ENCODE measurements around the gene MTREX.
A peak's percentile ranks its signal among the peaks of the same experiment; 100 is the strongest.

The MTREX gene

DNA sequence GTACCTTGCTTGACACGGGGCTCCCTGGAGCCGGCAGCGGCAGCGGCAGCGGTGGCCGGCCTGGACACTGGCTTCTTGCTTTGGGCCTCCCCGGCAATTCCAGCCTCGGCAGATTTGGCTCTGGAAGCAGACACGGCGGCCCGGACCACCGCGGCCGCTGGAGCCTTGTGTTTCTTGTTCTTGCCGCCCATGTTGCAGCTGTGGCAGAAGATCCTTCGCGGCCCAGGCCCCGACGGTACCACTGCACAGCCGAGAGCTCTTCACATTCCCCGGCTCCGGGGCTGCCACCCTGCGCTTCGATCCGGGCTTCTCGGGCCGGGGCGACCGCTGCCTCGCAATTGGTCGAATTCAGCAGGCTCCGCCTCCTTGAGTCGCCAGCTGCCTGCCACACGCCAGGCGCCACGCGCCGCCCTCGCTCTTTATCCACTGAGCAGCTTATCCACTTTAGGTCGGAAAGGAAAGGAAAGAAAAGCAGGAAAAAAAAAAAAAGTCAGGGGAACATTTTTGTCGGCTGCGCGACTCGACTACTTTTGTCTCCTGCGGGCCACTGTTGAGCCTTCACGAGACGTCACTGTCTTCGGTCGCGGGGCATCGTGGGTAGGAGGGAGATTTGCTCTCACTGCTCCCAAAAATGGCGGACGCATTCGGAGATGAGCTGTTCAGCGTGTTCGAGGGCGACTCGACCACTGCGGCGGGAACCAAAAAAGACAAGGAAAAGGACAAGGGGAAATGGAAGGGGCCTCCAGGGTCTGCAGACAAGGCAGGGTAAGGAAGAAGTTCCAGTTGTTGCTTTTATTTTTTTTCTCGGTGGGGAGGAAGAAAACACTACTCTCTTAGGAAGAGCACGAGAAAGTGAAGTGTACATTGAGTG, at the start of gene MTREX, which contains the start of gene DHX29:
TSS of gene MTREX (plus strand) at position 607 of the 871 bp plus-strand sequence. CDS start at position 632, 25 bp downstream.
TSS of gene DHX29 (minus strand) at position 312 of the 871 bp plus-strand sequence. CDS start at position 191, 121 bp downstream.
- Histone ChIP-seq H3K27me3 (replicated peaks; ENCODE audit: control insufficient read depth, insufficient read depth, low read length) (no peaks in the 10 kb centered on the region), H3K4me1 (ENCODE audit: control insufficient read depth, insufficient read depth, low read length) (peaks cover 55% of the 10 kb centered on the region), H3K36me3 (ENCODE audit: control insufficient read depth, insufficient read depth, low read length, severe bottlenecking) (no peaks in the 10 kb centered on the region), H3K9me3 (ENCODE audit: control insufficient read depth, low read length) (no peaks in the 10 kb centered on the region), H3K4me3 (ENCODE audit: low read length) (peak within 1 kb of the TSS; percentile 98), H3K9ac (ENCODE audit: low read length) (peak within 1 kb of the TSS; percentile 98)
- DNase-seq (ENCODE audit: low read depth) = peak; percentile 97

GRCh38 chr5:55258339-55258738, 49.5 kb upstream of the MTREX start:
- Histone ChIP-seq H3K4me3 (ENCODE audit: low read length) (no peak overlapping the region), H3K4me1 (ENCODE audit: control insufficient read depth, insufficient read depth, low read length) (no peaks in the 10 kb centered on the region), H3K27me3 (replicated peaks; ENCODE audit: control insufficient read depth, insufficient read depth, low read length) (no peaks in the 10 kb centered on the region), H3K9ac (ENCODE audit: low read length) (no peak overlapping the region), H3K36me3 (ENCODE audit: control insufficient read depth, insufficient read depth, low read length, severe bottlenecking) (peaks cover 93% of the 10 kb centered on the region), H3K9me3 (ENCODE audit: control insufficient read depth, low read length) (no peaks in the 10 kb centered on the region)
- DNase-seq (ENCODE audit: low read depth) = no peak

GRCh38 chr5:55276771-55277170, 31.0 kb upstream of the MTREX start:
- H3K9ac ChIP-seq (ENCODE audit: low read length) = no peak overlapping the region

GRCh38 chr5:55278778-55279177, 29.0 kb upstream of the MTREX start:
- H3K9me3 ChIP-seq (ENCODE audit: control insufficient read depth, low read length) = no peaks in the 10 kb centered on the region
- H3K36me3 ChIP-seq (ENCODE audit: control insufficient read depth, insufficient read depth, low read length, severe bottlenecking) = peaks cover 99% of the 10 kb centered on the region
- H3K4me3 ChIP-seq (ENCODE audit: low read length) = no peak overlapping the region
- peak overlapping the region; percentile 38 for H3K9ac ChIP-seq (ENCODE audit: low read length)
- peaks cover 4% of the 10 kb centered on the region for H3K4me1 ChIP-seq (ENCODE audit: control insufficient read depth, insufficient read depth, low read length)
- no peaks in the 10 kb centered on the region for H3K27me3 ChIP-seq (replicated peaks; ENCODE audit: control insufficient read depth, insufficient read depth, low read length)
- peak; percentile 55 for DNase-seq (ENCODE audit: low read depth)

More at GRCh38 chr5:55276771-55277170, 31.0 kb upstream of the MTREX start:
- Histone ChIP-seq H3K36me3 (ENCODE audit: control insufficient read depth, insufficient read depth, low read length, severe bottlenecking) (peaks cover 99% of the 10 kb centered on the region), H3K4me1 (ENCODE audit: control insufficient read depth, insufficient read depth, low read length) (peaks cover 4% of the 10 kb centered on the region), H3K27me3 (replicated peaks; ENCODE audit: control insufficient read depth, insufficient read depth, low read length) (no peaks in the 10 kb centered on the region), H3K4me3 (ENCODE audit: low read length) (no peak overlapping the region), H3K9me3 (ENCODE audit: control insufficient read depth, low read length) (no peaks in the 10 kb centered on the region)
- peak; percentile 44 for DNase-seq (ENCODE audit: low read depth)

GRCh38 chr5:55286411-55286933, 21.3 kb upstream of the MTREX start:
- H3K27me3 ChIP-seq (replicated peaks; ENCODE audit: control insufficient read depth, insufficient read depth, low read length) = no peaks in the 10 kb centered on the region
- DNase-seq (ENCODE audit: low read depth) = no peak
- no peaks in the 10 kb centered on the region for H3K9me3 ChIP-seq (ENCODE audit: control insufficient read depth, low read length)
- no peaks in the 10 kb centered on the region for H3K4me1 ChIP-seq (ENCODE audit: control insufficient read depth, insufficient read depth, low read length)
- no peak overlapping the region for H3K4me3 ChIP-seq (ENCODE audit: low read length)
- H3K36me3 ChIP-seq (ENCODE audit: control insufficient read depth, insufficient read depth, low read length, severe bottlenecking) = peaks cover 93% of the 10 kb centered on the region
- no peak overlapping the region for H3K9ac ChIP-seq (ENCODE audit: low read length)

DNA sequence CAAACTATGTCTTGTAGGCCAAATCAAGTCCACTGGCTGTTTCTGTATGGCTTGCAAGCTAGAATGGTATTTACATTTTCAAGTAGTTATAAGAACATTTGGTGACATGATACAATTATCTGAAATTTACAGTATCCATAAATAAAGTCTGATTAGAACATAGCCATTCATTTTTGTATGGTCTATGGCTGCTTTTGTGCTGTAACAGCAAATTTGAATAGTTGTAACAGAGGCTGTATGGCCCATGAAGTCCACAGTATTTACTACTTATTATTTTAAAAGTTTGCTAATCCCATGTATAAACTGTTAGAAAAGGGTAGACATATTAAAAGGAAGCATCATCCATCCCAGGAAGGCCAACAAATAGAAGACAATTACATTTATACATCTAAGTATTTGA, 18.0 kb upstream of the MTREX start:
- no peak for DNase-seq (ENCODE audit: low read depth)
- Histone ChIP-seq H3K9me3 (ENCODE audit: control insufficient read depth, low read length) (peaks cover 4% of the 10 kb centered on the region), H3K4me3 (ENCODE audit: low read length) (no peak overlapping the region), H3K4me1 (ENCODE audit: control insufficient read depth, insufficient read depth, low read length) (no peaks in the 10 kb centered on the region), H3K27me3 (replicated peaks; ENCODE audit: control insufficient read depth, insufficient read depth, low read length) (no peaks in the 10 kb centered on the region), H3K9ac (ENCODE audit: low read length) (no peak overlapping the region), H3K36me3 (ENCODE audit: control insufficient read depth, insufficient read depth, low read length, severe bottlenecking) (peaks cover 93% of the 10 kb centered on the region)

DNA sequence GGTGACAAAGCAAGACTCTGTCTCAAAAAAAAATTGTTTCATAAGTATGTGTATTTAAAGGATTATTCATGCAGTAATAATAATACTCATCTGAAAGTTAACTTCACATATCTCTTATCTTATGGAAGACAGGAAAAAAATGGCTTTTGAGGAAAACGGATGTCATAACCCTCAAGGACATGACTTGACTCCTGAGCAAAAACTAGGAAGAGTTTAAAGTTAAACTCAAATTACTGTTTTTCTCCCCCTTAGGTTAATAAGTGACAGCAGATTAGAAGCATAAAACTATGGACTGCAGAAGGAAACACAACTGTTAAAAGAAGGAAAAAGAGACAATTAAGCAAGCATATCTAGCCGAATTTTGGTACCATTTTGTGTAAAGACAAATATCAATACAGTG, 16.8 kb upstream of the MTREX start:
- no peak overlapping the region for H3K9ac ChIP-seq (ENCODE audit: low read length)
- no peak for DNase-seq (ENCODE audit: low read depth)
- H3K9me3 ChIP-seq (ENCODE audit: control insufficient read depth, low read length) = peaks cover 11% of the 10 kb centered on the region
- peaks cover 93% of the 10 kb centered on the region for H3K36me3 ChIP-seq (ENCODE audit: control insufficient read depth, insufficient read depth, low read length, severe bottlenecking)
- H3K4me3 ChIP-seq (ENCODE audit: low read length) = no peak overlapping the region
- H3K27me3 ChIP-seq (replicated peaks; ENCODE audit: control insufficient read depth, insufficient read depth, low read length) = no peaks in the 10 kb centered on the region
- no peaks in the 10 kb centered on the region for H3K4me1 ChIP-seq (ENCODE audit: control insufficient read depth, insufficient read depth, low read length)

DNA sequence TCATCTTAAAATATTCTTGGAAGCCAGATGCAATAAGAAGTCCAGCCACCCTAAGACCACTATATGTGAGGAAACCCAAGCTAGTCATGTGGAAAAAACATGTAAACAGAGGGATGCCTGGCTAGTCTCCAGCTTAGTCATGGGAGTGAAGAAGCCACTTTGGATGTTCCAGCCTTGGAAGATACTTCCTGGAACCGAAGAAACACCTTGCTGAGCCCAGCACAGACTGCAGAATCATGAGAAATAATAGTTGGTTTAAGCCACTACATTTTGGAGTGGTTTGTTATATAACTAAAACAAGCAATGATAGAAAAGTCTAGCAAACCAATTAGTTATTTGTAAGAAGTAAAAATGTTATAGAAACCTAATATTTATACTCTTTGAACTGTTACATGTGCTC, 12.9 kb upstream of the MTREX start:
- peak overlapping the region; percentile 36 for H3K4me3 ChIP-seq (ENCODE audit: low read length)
- peaks cover 7% of the 10 kb centered on the region for H3K4me1 ChIP-seq (ENCODE audit: control insufficient read depth, insufficient read depth, low read length)
- no peak for DNase-seq (ENCODE audit: low read depth)
- H3K9ac ChIP-seq (ENCODE audit: low read length) = no peak overlapping the region
- no peaks in the 10 kb centered on the region for H3K27me3 ChIP-seq (replicated peaks; ENCODE audit: control insufficient read depth, insufficient read depth, low read length)
- H3K36me3 ChIP-seq (ENCODE audit: control insufficient read depth, insufficient read depth, low read length, severe bottlenecking) = peaks cover 69% of the 10 kb centered on the region
- H3K9me3 ChIP-seq (ENCODE audit: control insufficient read depth, low read length) = peaks cover 11% of the 10 kb centered on the region

DNA sequence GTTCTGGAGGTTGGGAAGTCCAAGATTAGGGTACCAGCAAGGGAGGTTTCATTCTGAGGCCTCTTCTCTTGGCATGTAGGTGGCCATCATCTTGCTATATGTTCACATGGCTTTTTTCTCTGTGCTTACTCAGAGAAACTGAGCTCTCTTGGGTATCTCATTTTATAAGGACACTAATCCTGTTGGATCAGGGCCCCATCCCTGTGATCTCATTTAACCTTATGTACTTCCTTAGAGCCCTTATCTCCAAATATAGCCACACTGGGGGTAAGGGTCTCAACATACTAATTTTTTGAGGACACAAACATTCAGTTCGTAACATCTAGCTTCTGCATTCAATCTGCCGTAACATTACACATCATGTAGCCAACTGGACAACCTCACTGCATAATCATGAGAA, 6.9 kb upstream of the MTREX start:
- H3K4me1 ChIP-seq (ENCODE audit: control insufficient read depth, insufficient read depth, low read length) = peaks cover 49% of the 10 kb centered on the region
- H3K36me3 ChIP-seq (ENCODE audit: control insufficient read depth, insufficient read depth, low read length, severe bottlenecking) = peaks cover 17% of the 10 kb centered on the region
- no peaks in the 10 kb centered on the region for H3K9me3 ChIP-seq (ENCODE audit: control insufficient read depth, low read length)
- H3K9ac ChIP-seq (ENCODE audit: low read length) = no peak overlapping the region
- H3K4me3 ChIP-seq (ENCODE audit: low read length) = no peak overlapping the region
- DNase-seq (ENCODE audit: low read depth) = no peak
- H3K27me3 ChIP-seq (replicated peaks; ENCODE audit: control insufficient read depth, insufficient read depth, low read length) = no peaks in the 10 kb centered on the region

- peak overlapping the region; percentile 53 for H3K9ac ChIP-seq (ENCODE audit: low read length)
- no peaks in the 10 kb centered on the region for H3K9me3 ChIP-seq (ENCODE audit: control insufficient read depth, low read length)
- H3K36me3 ChIP-seq (ENCODE audit: control insufficient read depth, insufficient read depth, low read length, severe bottlenecking) = peaks cover 7% of the 10 kb centered on the region
- peak; percentile 60 for DNase-seq (ENCODE audit: low read depth)
- H3K4me1 ChIP-seq (ENCODE audit: control insufficient read depth, insufficient read depth, low read length) = peaks cover 48% of the 10 kb centered on the region
- no peaks in the 10 kb centered on the region for H3K27me3 ChIP-seq (replicated peaks; ENCODE audit: control insufficient read depth, insufficient read depth, low read length)
- peak overlapping the region; percentile 49 for H3K4me3 ChIP-seq (ENCODE audit: low read length)
These were observed 4.5 kb upstream of the MTREX start for GRCh38 chr5:55303238-55303690.

- no peak for DNase-seq (ENCODE audit: low read depth)
- no peak overlapping the region for H3K9ac ChIP-seq (ENCODE audit: low read length)
- no peaks in the 10 kb centered on the region for H3K27me3 ChIP-seq (replicated peaks; ENCODE audit: control insufficient read depth, insufficient read depth, low read length)
- no peak overlapping the region for H3K4me3 ChIP-seq (ENCODE audit: low read length)
- H3K36me3 ChIP-seq (ENCODE audit: control insufficient read depth, insufficient read depth, low read length, severe bottlenecking) = peaks cover 7% of the 10 kb centered on the region
- peaks cover 60% of the 10 kb centered on the region for H3K4me1 ChIP-seq (ENCODE audit: control insufficient read depth, insufficient read depth, low read length)
- no peaks in the 10 kb centered on the region for H3K9me3 ChIP-seq (ENCODE audit: control insufficient read depth, low read length)
These were observed 3.2 kb upstream of the MTREX start for GRCh38 chr5:55304584-55304983.
